HEK293T (cell line): ENCODE data around the gene DEFB121.

ENCODE experiments used
- CTCF ChIA-PET: fragments of 350-600 bp; formaldehyde crosslinking; extraction: SDS; loops from one replicate; lab custom pipeline; 2021; ENCODE audit warnings: antibody characterized with exemption, inconsistent platforms; lab: Yijun Ruan, JAX
- POLR2A ChIA-PET: fragments of 350-600 bp; formaldehyde crosslinking; extraction: SDS; loops from one replicate; lab custom pipeline; 2020; ENCODE audit warnings: antibody characterized with exemption, inconsistent platforms; lab: Yijun Ruan, JAX
- DNase-seq: peaks from one replicate; pipeline ENCODE4 v3.0.0; 2012; ENCODE audit warnings: mixed read lengths; ENCODE audit errors: extremely low spot score
- ARNT ChIP-seq: fragments of 450-650 bp; IDR thresholded peaks from 2 replicates; pipeline ENCODE4 v1.6.1; 2017; ENCODE audit warnings: mild to moderate bottlenecking
- BHLHE40 ChIP-seq: fragments of 450-650 bp; IDR thresholded peaks from 2 replicates; pipeline ENCODE4 v1.6.1; 2016; ENCODE audit warnings: mild to moderate bottlenecking, moderate library complexity, borderline replicate concordance
- CTBP1 ChIP-seq: fragments of 450-650 bp; IDR thresholded peaks from 2 replicates; pipeline ENCODE4 v1.6.1; 2016; ENCODE audit warnings: borderline replicate concordance
- ELF4 ChIP-seq: fragments of 450-650 bp; IDR thresholded peaks from 2 replicates; pipeline ENCODE4 v1.6.1; 2017; ENCODE audit warnings: antibody characterized with exemption
- FOXA1 ChIP-seq: fragments of 450-650 bp; IDR thresholded peaks from 2 replicates; pipeline ENCODE4 v1.6.1; 2016; ENCODE audit warnings: mild to moderate bottlenecking
- FOXK2 ChIP-seq: fragments of 450-650 bp; IDR thresholded peaks from 2 replicates; pipeline ENCODE4 v1.6.1; 2016; ENCODE audit warnings: mild to moderate bottlenecking
- FOXM1 ChIP-seq: fragments of 450-650 bp; IDR thresholded peaks from 2 replicates; pipeline ENCODE4 v1.6.1; 2017; ENCODE audit warnings: mild to moderate bottlenecking, borderline replicate concordance
- HDGF ChIP-seq: fragments of 450-650 bp; IDR thresholded peaks from 2 replicates; pipeline ENCODE4 v1.6.1; 2017; ENCODE audit warnings: antibody characterized with exemption, borderline replicate concordance
- L3MBTL2 ChIP-seq: fragments of 450-650 bp; conservative IDR thresholded peaks from 2 replicates; pipeline ENCODE4 v1.6.1; 2016; ENCODE audit warnings: mild to moderate bottlenecking
- LEF1 ChIP-seq: fragments of 450-650 bp; IDR thresholded peaks from 2 replicates; pipeline ENCODE4 v1.6.1; 2017; ENCODE audit warnings: mild to moderate bottlenecking, borderline replicate concordance
- NFRKB ChIP-seq: fragments of 450-650 bp; IDR thresholded peaks from 2 replicates; pipeline ENCODE4 v1.6.1; 2016; ENCODE audit warnings: mild to moderate bottlenecking, moderate library complexity
- SP1 ChIP-seq: fragments of 450-650 bp; IDR thresholded peaks from 2 replicates; pipeline ENCODE4 v1.6.1; 2017
- SUZ12 ChIP-seq: fragments of 450-650 bp; IDR thresholded peaks from 2 replicates; pipeline ENCODE4 v1.6.1; 2016; ENCODE audit warnings: mild to moderate bottlenecking
- TARDBP ChIP-seq: fragments of 450-650 bp; IDR thresholded peaks from 2 replicates; pipeline ENCODE4 v1.6.1; 2016
- ZNF384 ChIP-seq: fragments of 450-650 bp; IDR thresholded peaks from 2 replicates; pipeline ENCODE4 v1.6.1; 2016
- TF ChIP-seq, protein P1 (sequence below): fragments of 450-650 bp; IDR thresholded peaks from 2 replicates; pipeline ENCODE4 v1.6.1; 2016

DEFB121 gene

DNA sequence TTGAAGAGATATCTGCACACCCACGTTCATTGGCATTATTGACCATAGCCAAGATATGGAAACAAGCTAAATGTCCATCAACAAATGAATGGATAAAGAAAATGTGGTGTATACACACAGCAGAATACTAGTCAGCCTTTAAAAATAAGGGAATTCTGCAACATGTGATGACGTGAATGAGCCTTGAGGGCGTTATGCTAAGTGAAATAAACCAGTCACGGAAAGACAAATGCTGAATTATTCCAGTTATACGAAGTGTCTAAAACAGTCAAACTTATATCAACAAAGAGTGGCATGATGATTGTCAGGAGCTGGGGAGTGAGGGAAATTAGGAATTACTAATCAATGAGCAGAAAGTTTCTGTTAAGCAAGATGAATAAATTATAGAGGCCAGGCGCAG lies 8.4 kb upstream of the DEFB121 start:
- no peak for DNase-seq
- ChIA-PET CTCF (interaction anchor here (2.6 kb wide), 1 partner anchor 88 kb away, joined by 14 read pairs; no protein-coding TSS in a partner anchor), POLR2A (no interaction called here)
- TF ChIP-seq FOXM1 (no peak), TARDBP (no peak), SUZ12 (no peak), SP1 (no peak), LEF1 (no peak), ARNT (no peak), L3MBTL2 (no peak), FOXK2 (no peak), NFRKB (no peak), FOXA1 (no peak), BHLHE40 (no peak), ZNF384 (no peak), ELF4 (no peak), HDGF (no peak), CTBP1 (no peak)
- TF ChIP-seq, protein P1, sequence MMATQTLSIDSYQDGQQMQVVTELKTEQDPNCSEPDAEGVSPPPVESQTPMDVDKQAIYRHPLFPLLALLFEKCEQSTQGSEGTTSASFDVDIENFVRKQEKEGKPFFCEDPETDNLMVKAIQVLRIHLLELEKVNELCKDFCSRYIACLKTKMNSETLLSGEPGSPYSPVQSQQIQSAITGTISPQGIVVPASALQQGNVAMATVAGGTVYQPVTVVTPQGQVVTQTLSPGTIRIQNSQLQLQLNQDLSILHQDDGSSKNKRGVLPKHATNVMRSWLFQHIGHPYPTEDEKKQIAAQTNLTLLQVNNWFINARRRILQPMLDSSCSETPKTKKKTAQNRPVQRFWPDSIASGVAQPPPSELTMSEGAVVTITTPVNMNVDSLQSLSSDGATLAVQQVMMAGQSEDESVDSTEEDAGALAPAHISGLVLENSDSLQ: no peak

DNA sequence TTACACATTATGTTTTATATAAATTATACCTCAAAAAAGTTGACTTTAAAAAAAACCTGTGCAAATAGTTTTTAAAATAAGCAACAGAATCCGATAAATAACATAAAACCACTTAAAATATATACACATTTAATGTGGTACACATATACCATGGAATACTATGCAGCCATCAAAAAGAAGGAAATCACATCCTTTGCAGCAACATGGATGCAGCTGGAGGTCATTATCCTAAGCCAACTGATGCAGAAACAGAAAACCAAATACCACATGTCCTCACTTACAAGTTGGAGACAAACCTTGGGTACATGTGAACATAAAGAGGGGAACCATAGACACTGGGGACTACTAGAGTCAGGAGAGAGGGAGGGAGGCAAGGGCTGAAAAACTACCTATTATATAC lies 4.0 kb upstream of the DEFB121 start:
- ChIA-PET CTCF (no interaction called here), POLR2A (no interaction called here)
- DNase-seq: no peak
- TF ChIP-seq FOXM1 (no peak), HDGF (no peak), CTBP1 (no peak), LEF1 (no peak), ZNF384 (no peak), L3MBTL2 (no peak), SP1 (no peak), ARNT (no peak), BHLHE40 (no peak), FOXA1 (no peak), FOXK2 (no peak), TARDBP (no peak), ELF4 (no peak), SUZ12 (no peak), NFRKB (no peak)
- TF ChIP-seq, protein P1: no peak

DNA sequence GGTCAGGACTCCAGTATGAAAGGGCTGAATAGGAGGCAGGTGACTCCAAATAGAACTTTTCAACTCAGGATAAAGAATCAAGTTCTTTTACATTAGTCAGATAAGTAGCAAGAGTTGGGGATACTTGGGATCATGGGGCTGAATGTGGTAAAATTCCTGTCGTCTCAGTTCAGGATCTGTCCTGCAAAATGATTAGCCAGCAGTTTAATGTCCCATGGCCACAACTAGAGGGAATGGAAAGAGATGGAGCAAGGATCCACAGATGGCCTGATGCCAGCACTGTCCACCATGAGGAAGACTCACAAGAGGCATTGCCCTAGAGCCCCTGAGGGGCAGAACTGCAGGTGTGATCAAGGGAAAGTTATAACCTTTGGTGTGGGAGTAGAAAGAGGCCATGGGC lies 2.1 kb downstream of the DEFB121 start:
- TF ChIP-seq SP1: no peak
- TF ChIP-seq L3MBTL2: no peak
- TF ChIP-seq ELF4: no peak
- no peak for TF ChIP-seq SUZ12
- no peak for TF ChIP-seq ARNT
- no peak for TF ChIP-seq LEF1
- no peak for TF ChIP-seq TARDBP
- no peak for TF ChIP-seq FOXK2
- no peak for TF ChIP-seq FOXA1
- TF ChIP-seq FOXM1: no peak
- TF ChIP-seq HDGF: no peak
- TF ChIP-seq, protein P1: no peak
- TF ChIP-seq BHLHE40: no peak
- no peak for TF ChIP-seq CTBP1
- no peak for TF ChIP-seq NFRKB
- DNase-seq: no peak
- POLR2A ChIA-PET: no interaction called here
- CTCF ChIA-PET: no interaction called here

DNA sequence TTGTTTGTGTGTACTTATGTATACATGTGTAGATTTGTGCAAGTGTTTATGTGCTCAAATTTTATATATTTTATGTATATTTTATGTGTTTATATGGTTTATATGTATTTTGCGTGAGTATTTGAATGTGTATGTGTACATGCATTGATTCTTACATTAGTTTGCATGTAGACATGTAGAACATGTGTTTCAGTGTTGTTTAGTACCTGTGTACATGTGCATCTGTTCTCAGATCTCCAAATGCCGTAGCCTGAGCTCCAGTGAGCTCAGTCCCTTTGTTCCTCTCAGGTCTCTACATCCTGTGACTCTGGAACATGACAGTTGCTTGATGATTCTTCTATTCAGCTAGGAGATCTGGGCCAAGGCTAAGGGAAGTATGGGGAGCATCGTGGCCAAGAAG lies 11.1 kb downstream of the DEFB121 start:
- ChIA-PET POLR2A (no interaction called here), CTCF (no interaction called here)

DNA sequence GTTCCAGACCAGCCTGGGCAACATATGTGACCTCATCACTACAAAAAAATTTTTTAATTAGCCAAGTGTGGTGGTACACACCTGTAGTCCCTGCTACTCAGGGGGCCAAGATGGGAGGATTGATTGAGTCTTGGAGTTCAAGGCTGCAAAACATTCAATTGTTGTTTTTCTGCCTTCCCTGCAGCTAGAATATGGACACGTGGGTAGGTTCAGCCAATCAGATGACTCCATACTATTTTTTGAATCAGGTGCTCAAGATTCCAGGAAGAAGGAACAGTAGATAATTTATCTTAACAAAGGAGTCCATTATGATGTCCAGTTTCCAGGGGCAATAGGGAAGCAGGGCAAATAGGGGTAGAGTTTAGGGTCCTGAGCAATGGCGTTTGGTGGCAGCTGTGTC lies 13.2 kb downstream of the DEFB121 start:
- POLR2A ChIA-PET: no interaction called here
- CTCF ChIA-PET: no interaction called here
- no peak for TF ChIP-seq SP1
- no peak for TF ChIP-seq L3MBTL2
- no peak for TF ChIP-seq ELF4
- no peak for TF ChIP-seq BHLHE40
- no peak for TF ChIP-seq FOXA1
- TF ChIP-seq HDGF: no peak
- no peak for TF ChIP-seq FOXK2
- no peak for TF ChIP-seq FOXM1
- TF ChIP-seq, protein P1: no peak
- TF ChIP-seq LEF1: no peak
- no peak for TF ChIP-seq NFRKB
- no peak for TF ChIP-seq ZNF384
- no peak for TF ChIP-seq TARDBP
- no peak for TF ChIP-seq SUZ12
- no peak for TF ChIP-seq CTBP1
- no peak for DNase-seq

More for the DNA sequence above, 11.1 kb downstream of the DEFB121 start:
- DNase-seq: no peak
- TF ChIP-seq ELF4 (no peak), ZNF384 (no peak), SP1 (no peak), TARDBP (no peak), SUZ12 (no peak), FOXK2 (no peak), BHLHE40 (no peak), LEF1 (no peak), ARNT (no peak), HDGF (no peak)
- TF ChIP-seq, protein P1: no peak
